PC-3 (cell line): ENCODE data around the gene MAGI2. TPM values are rescaled to one million over a fixed set of nuclear protein-coding genes. Genes with fewer than 3 reads are reported as not detected.

ENCODE experiments used
- ATAC-seq: fragments of 200-7000 bp; cut with Tn5 transposase; 2 replicates; pipeline ENCODE4 v1.9.1; 2020; ENCODE audit warnings: mild to moderate bottlenecking, moderate library complexity
- BruUV-seq: library from RNA; stranded (reverse); fragments of 400-500 nt; replicated peaks from 2 replicates; lab custom pipeline; 2021; lab: Mats Ljungman, UMichigan
- CTCF ChIA-PET: fragments of 300-600 bp; sonication (Branson Sonifier 250); formaldehyde crosslinking; loops from one replicate; lab custom pipeline; 2022; ENCODE audit warnings: antibody characterized with exemption; lab: Charles Lee
- POLR2A ChIA-PET: fragments of 300-600 bp; sonication (Branson Sonifier 250); formaldehyde crosslinking; loops from one replicate; lab custom pipeline; 2022; ENCODE audit warnings: antibody characterized with exemption; ENCODE audit not compliant: unreplicated experiment; lab: Charles Lee
- DNase-seq: peaks from one replicate; pipeline ENCODE4 v3.0.0-alpha.2; 2015
- H2AFZ ChIP-seq: fragments of 300-600 bp; sonication (generic); 2 replicates; pipeline ENCODE4 v1.6.0; 2016; ENCODE audit warnings: antibody characterized with exemption, low read length
- H3F3A ChIP-seq: fragments of 300-600 bp; sonication (generic); one replicate; pipeline ENCODE4 v1.6.0; 2017; ENCODE audit warnings: antibody characterized with exemption, low read length, control low read depth, mild to moderate bottlenecking; ENCODE audit not compliant: unreplicated experiment
- H3K27ac ChIP-seq: fragments of 300-600 bp; sonication (generic); 2 replicates; pipeline ENCODE4 v1.5.1; 2016; ENCODE audit warnings: mild to moderate bottlenecking, low read length
- H3K27me3 ChIP-seq: fragments of 300-600 bp; sonication (generic); 2 replicates; pipeline ENCODE4 v1.6.1; 2016; ENCODE audit warnings: low read length, mixed read lengths
- H3K36me3 ChIP-seq: fragments of 300-600 bp; sonication (generic); 2 replicates; pipeline ENCODE4 v1.6.1; 2016; ENCODE audit warnings: low read depth, mixed run types, low read length, mixed read lengths
- H3K4me1 ChIP-seq: fragments of 300-600 bp; sonication (generic); 2 replicates; pipeline ENCODE4 v1.5.1; 2016; ENCODE audit warnings: low read length; ENCODE audit not compliant: insufficient read depth
- H3K4me2 ChIP-seq: fragments of 300-600 bp; sonication (generic); 2 replicates; pipeline ENCODE4 v1.6.0; 2016; ENCODE audit warnings: low read length
- H3K4me3 ChIP-seq: fragments of 300-600 bp; sonication (generic); 2 replicates; pipeline ENCODE4 v1.5.1; 2016; ENCODE audit warnings: mild to moderate bottlenecking, low read length, mixed read lengths
- H3K79me2 ChIP-seq: fragments of 300-600 bp; sonication (generic); 2 replicates; pipeline ENCODE4 v1.6.1; 2017; ENCODE audit warnings: low read length, mixed read lengths
- H3K9ac ChIP-seq: fragments of 300-600 bp; sonication (generic); 2 replicates; pipeline ENCODE4 v1.6.0; 2016; ENCODE audit warnings: mild to moderate bottlenecking, low read length
- H3K9me2 ChIP-seq: fragments of 300-600 bp; sonication (generic); replicated peaks from 2 replicates; pipeline ENCODE4 v1.6.1; 2016; ENCODE audit warnings: mixed run types, low read length, mixed read lengths
- H3K9me3 ChIP-seq: fragments of 300-600 bp; sonication (generic); 2 replicates; pipeline ENCODE4 v1.6.1; 2016; ENCODE audit warnings: low read length, mixed read lengths
- H4K20me1 ChIP-seq: fragments of 300-600 bp; sonication (generic); 2 replicates; pipeline ENCODE4 v1.6.1; 2016; ENCODE audit warnings: low read length, mixed read lengths
- EZH2 ChIP-seq: fragments of 300-600 bp; sonication (generic); IDR thresholded peaks from one replicate; pipeline ENCODE4 v1.6.1; 2017; ENCODE audit warnings: antibody characterized with exemption, mild to moderate bottlenecking, low read length; ENCODE audit not compliant: unreplicated experiment
- EZH2phosphoT487 ChIP-seq: fragments of 300-600 bp; sonication (generic); IDR thresholded peaks from 2 replicates; pipeline ENCODE4 v1.6.1; 2018; ENCODE audit warnings: mild to moderate bottlenecking, antibody characterized with exemption, low read length, borderline replicate concordance
- intact Hi-C: fragments of 100-400 bp; cut with micrococcal nuclease; formaldehyde crosslinking; loops from 2 replicates; pipeline ENCODE4 v1.9.0; 2023
- total RNA-seq: library from RNA; depleted of rRNA; stranded (reverse); fragments of >200 nt; gene quantifications from 2 replicates; pipeline ENCODE4 v1.2.3, GENCODE V29; 2014
- TF ChIP-seq, protein P1 (sequence below): fragments of 300-600 bp; sonication (generic); conservative IDR thresholded peaks from 2 replicates; pipeline ENCODE4 v1.5.1; 2017; ENCODE audit warnings: antibody characterized with exemption, low read depth, mild to moderate bottlenecking, low read length

Gene MAGI2
- total RNA-seq, 1 experiment from 2014 or later, result not detected

DNA sequence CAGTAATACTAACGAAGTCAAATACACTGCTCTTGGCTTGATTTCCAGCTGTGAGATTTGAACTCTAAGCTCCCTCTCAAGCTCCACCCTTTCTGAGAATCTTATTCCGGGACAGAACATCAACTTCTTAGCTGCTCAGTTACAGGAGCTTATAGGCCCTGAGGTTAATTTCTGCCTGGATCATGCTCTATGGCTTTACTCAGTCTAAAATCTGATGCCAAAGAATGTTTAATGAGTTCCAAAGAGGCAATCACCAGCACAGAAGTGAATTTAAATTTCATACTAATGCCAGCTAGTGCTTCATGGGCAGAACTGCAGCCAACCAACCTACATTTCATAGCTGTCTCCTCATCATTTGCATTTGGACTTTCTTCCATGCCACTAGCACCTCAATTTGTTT is 707.2 kb downstream of the MAGI2 start:
- Histone ChIP-seq H3K4me2 (no peak overlapping the region), H3K4me1 (no peaks in the 10 kb centered on the region), H3K36me3 (no peaks in the 10 kb centered on the region), H2AFZ (no peak overlapping the region), H3K9me3 (no peaks in the 10 kb centered on the region), H3K9me2 (no peaks in the 10 kb centered on the region), H3K27me3 (peaks cover 14% of the 10 kb centered on the region; the same call in 1 of the 2 replicates), H4K20me1 (no peaks in the 10 kb centered on the region), H3K9ac (no peak overlapping the region), H3K27ac (no peak overlapping the region), H3F3A (no peaks in the 10 kb centered on the region), H3K79me2 (no peaks in the 10 kb centered on the region), H3K4me3 (no peak overlapping the region)
- ChIA-PET CTCF (interaction anchor here (0.6 to 0.8 kb wide), 2 partner anchors 15 to 24 kb away, joined by 4 read pairs; no protein-coding TSS in a partner anchor), POLR2A (no interaction called here)
- TF ChIP-seq, protein P1, sequence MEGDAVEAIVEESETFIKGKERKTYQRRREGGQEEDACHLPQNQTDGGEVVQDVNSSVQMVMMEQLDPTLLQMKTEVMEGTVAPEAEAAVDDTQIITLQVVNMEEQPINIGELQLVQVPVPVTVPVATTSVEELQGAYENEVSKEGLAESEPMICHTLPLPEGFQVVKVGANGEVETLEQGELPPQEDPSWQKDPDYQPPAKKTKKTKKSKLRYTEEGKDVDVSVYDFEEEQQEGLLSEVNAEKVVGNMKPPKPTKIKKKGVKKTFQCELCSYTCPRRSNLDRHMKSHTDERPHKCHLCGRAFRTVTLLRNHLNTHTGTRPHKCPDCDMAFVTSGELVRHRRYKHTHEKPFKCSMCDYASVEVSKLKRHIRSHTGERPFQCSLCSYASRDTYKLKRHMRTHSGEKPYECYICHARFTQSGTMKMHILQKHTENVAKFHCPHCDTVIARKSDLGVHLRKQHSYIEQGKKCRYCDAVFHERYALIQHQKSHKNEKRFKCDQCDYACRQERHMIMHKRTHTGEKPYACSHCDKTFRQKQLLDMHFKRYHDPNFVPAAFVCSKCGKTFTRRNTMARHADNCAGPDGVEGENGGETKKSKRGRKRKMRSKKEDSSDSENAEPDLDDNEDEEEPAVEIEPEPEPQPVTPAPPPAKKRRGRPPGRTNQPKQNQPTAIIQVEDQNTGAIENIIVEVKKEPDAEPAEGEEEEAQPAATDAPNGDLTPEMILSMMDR, result no peak
- no peak for TF ChIP-seq EZH2phosphoT487
- TF ChIP-seq EZH2, result no peak
- DNase-seq (no peak), ATAC-seq (no peak)
- BruUV-seq, result no TSS peak
- intact Hi-C loops, result no loop called here

DNA sequence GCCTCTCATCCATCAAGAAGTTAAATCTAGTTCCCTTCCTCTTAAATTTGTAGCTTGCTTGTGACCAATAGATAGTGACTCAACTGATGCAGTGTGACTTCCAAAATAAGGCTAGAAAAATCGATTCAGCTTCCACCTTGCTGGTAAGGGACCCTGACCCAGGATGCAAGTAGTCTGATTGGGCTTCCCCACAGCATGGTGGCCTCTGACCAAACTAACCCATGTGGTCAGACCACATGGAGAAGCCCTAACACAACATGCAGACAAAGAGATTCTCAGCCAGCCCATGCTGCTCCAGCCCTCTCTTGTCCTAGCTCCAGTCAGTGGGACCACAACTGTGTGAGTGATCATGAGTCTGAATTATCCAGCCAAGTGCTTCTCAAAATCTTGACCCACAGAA is 710.8 kb downstream of the MAGI2 start:
- BruUV-seq, result no TSS peak
- DNase-seq (no peak), ATAC-seq (no peak)
- Histone ChIP-seq H3K9ac (no peak overlapping the region), H3K4me1 (no peaks in the 10 kb centered on the region), H3K9me2 (no peaks in the 10 kb centered on the region), H3K4me2 (no peak overlapping the region), H3K79me2 (no peaks in the 10 kb centered on the region), H3K4me3 (no peak overlapping the region), H3K36me3 (no peaks in the 10 kb centered on the region), H3K27me3 (0 out of 2 replicates have a peak, but pooled peaks cover 3% of the 10 kb centered on the region), H2AFZ (no peak overlapping the region), H3K9me3 (no peaks in the 10 kb centered on the region), H4K20me1 (no peaks in the 10 kb centered on the region), H3F3A (no peaks in the 10 kb centered on the region), H3K27ac (no peak overlapping the region)
- ChIA-PET POLR2A (no interaction called here), CTCF (no interaction called here)
- TF ChIP-seq EZH2phosphoT487, result no peak
- TF ChIP-seq, protein P1, result no peak
- no peak for TF ChIP-seq EZH2
- intact Hi-C loops, result no loop called here

DNA sequence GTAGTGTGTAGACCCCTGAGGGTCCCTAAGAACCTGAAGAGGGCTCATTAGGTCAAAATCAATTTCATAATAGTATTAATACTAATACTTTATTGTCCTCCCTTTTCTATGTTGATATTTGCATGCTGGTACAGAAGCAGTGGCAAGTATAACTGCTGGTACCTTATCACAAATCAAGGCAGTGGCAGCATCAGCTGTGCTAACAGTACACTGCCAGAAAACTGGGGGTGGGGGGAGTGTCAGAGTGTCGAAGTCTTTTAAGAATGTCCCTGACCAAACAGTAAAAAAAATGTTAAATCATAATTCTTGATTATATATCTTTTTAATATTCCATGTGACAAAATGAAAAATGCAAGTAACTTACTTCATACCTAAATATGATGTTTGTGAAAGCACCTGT is 716.9 kb downstream of the MAGI2 start:
- Histone ChIP-seq H3K27ac (no peak overlapping the region), H3K9me2 (no peaks in the 10 kb centered on the region), H3K4me1 (no peaks in the 10 kb centered on the region), H3K9me3 (no peaks in the 10 kb centered on the region), H3K27me3 (peaks cover 8% of the 10 kb centered on the region; the same call in 1 of the 2 replicates), H3K9ac (no peak overlapping the region), H3K79me2 (no peaks in the 10 kb centered on the region), H4K20me1 (no peaks in the 10 kb centered on the region), H2AFZ (no peak overlapping the region), H3K4me2 (no peak overlapping the region), H3K36me3 (no peaks in the 10 kb centered on the region), H3K4me3 (no peak overlapping the region), H3F3A (no peaks in the 10 kb centered on the region)
- CTCF ChIA-PET, result no interaction called here
- ATAC-seq, result no peak
- POLR2A ChIA-PET, result no interaction called here
- BruUV-seq, result no TSS peak
- DNase-seq, result no peak
- intact Hi-C loops, result no loop called here
- no peak for TF ChIP-seq EZH2
- TF ChIP-seq, protein P1, result no peak
- no peak for TF ChIP-seq EZH2phosphoT487
